HL-60 (cell line): ENCODE measurements around the gene MSX1.

Experiments
- DNase-seq, 2 experiments: peaks; one replicate each; pipeline ENCODE4 v3.0.0-alpha.2; 2010 to 2020; ENCODE audit warnings: low read depth in 1 of 2, low spot score in 1 of 2
- H3K27ac ChIP-seq: fragments of 250-450 bp; sonication (Bioruptor Pico); replicated peaks from 2 replicates; pipeline ENCODE4 v1.5.1; 2020; ENCODE audit warnings: mild to moderate bottlenecking, moderate library complexity
- H3K27me3 ChIP-seq: fragments of 250-450 bp; sonication (Bioruptor Pico); 2 replicates; pipeline ENCODE4 v1.5.1; 2021; ENCODE audit warnings: mild to moderate bottlenecking, moderate library complexity; ENCODE audit not compliant: insufficient read depth, poor library complexity, severe bottlenecking
- H3K4me3 ChIP-seq: replicated peaks from 2 replicates; pipeline ENCODE4 v1.5.1; 2011; ENCODE audit warnings: mild to moderate bottlenecking, control low read depth, low read length; ENCODE audit not compliant: insufficient read depth
- GABPA ChIP-seq: IDR thresholded peaks from 2 replicates; pipeline ENCODE4 v1.6.1; 2012; ENCODE audit warnings: low read depth
- POLR2AphosphoS5 ChIP-seq: IDR thresholded peaks from 2 replicates; pipeline ENCODE4 v1.6.1; 2012; ENCODE audit warnings: low read depth
- SPI1 ChIP-seq: IDR thresholded peaks from 2 replicates; pipeline ENCODE4 v1.6.1; 2012; ENCODE audit warnings: low read depth, mild to moderate bottlenecking, borderline replicate concordance
- TF ChIP-seq, protein P1 (sequence below): IDR thresholded peaks from one replicate; pipeline ENCODE4 v1.5.1; 2011; ENCODE audit warnings: low read length, control low read depth, inconsistent platforms; ENCODE audit not compliant: insufficient read depth
- TF ChIP-seq, protein P2 (sequence below): IDR thresholded peaks from 2 replicates; pipeline ENCODE4 v1.6.1; 2012; ENCODE audit warnings: low read depth; ENCODE audit not compliant: insufficient replicate concordance

Gene MSX1

DNA sequence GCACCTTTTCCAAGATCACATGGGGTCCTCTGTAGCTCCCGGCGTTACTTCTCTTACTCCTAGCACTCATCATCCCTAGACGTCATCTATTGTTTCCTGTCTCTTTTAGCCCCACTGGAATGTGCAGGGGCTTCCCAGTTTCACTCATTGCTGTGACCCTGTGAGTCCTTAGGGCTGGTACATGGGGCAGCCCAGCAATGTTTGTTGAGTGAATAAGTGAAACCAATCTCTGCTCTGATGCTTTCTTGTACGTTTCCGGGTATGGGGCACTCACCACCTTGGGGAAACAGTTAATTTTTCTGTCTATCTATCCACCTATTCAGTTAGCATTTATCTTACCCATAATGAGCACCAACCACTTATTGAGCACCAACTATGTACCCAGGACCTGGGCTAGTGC, 16.1 kb downstream of the MSX1 start:
- Histone ChIP-seq H3K4me3 (no peak overlapping the region), H3K27me3 (peaks cover 33% of the 10 kb centered on the region), H3K27ac (no peak overlapping the region)
- no peak for TF ChIP-seq SPI1
- TF ChIP-seq, protein P1, sequence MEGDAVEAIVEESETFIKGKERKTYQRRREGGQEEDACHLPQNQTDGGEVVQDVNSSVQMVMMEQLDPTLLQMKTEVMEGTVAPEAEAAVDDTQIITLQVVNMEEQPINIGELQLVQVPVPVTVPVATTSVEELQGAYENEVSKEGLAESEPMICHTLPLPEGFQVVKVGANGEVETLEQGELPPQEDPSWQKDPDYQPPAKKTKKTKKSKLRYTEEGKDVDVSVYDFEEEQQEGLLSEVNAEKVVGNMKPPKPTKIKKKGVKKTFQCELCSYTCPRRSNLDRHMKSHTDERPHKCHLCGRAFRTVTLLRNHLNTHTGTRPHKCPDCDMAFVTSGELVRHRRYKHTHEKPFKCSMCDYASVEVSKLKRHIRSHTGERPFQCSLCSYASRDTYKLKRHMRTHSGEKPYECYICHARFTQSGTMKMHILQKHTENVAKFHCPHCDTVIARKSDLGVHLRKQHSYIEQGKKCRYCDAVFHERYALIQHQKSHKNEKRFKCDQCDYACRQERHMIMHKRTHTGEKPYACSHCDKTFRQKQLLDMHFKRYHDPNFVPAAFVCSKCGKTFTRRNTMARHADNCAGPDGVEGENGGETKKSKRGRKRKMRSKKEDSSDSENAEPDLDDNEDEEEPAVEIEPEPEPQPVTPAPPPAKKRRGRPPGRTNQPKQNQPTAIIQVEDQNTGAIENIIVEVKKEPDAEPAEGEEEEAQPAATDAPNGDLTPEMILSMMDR: no peak
- TF ChIP-seq GABPA: no peak
- TF ChIP-seq, protein P2, sequence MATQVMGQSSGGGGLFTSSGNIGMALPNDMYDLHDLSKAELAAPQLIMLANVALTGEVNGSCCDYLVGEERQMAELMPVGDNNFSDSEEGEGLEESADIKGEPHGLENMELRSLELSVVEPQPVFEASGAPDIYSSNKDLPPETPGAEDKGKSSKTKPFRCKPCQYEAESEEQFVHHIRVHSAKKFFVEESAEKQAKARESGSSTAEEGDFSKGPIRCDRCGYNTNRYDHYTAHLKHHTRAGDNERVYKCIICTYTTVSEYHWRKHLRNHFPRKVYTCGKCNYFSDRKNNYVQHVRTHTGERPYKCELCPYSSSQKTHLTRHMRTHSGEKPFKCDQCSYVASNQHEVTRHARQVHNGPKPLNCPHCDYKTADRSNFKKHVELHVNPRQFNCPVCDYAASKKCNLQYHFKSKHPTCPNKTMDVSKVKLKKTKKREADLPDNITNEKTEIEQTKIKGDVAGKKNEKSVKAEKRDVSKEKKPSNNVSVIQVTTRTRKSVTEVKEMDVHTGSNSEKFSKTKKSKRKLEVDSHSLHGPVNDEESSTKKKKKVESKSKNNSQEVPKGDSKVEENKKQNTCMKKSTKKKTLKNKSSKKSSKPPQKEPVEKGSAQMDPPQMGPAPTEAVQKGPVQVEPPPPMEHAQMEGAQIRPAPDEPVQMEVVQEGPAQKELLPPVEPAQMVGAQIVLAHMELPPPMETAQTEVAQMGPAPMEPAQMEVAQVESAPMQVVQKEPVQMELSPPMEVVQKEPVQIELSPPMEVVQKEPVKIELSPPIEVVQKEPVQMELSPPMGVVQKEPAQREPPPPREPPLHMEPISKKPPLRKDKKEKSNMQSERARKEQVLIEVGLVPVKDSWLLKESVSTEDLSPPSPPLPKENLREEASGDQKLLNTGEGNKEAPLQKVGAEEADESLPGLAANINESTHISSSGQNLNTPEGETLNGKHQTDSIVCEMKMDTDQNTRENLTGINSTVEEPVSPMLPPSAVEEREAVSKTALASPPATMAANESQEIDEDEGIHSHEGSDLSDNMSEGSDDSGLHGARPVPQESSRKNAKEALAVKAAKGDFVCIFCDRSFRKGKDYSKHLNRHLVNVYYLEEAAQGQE: no peak
- no peak for TF ChIP-seq POLR2AphosphoS5
- no peak for DNase-seq

DNA sequence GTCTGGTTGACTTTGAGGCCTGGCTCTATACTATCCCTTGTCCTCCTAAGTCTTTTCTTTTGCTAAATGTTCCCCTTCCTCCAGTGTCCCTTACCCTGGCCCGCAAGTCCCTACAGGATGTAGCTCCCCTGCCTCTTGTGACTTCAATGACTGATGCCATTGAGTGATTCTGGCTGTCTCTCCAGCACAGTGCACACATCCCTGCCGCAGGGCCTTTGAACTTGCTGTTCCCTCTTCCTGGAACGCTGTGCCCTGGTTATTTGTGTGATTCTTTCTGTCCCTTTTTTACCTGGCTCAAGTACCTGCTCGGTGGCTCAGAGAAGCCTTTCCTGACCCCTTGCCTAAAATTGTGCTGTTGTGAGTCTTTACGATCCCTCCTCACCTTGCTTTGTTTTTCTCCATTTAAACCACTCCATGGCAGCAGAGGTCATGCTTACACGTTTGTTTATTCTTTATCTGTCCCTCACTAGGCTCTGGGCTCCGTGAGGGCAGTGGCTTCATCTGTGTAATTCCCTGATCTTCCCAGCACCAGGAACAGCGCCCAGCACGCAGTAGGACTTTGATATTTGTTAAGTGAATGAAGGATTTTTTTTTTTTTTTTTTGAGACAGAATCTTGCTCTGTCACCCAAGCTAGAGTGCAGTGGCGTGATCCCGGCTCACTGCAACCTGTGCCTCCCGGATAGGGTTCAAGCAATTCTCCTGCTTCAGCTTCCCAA, 17.6 kb downstream of the MSX1 start:
- H3K27me3 ChIP-seq: peaks cover 18% of the 10 kb centered on the region
- TF ChIP-seq, protein P2: no peak
- TF ChIP-seq SPI1: no peak
- no peak for TF ChIP-seq GABPA
- TF ChIP-seq, protein P1: no peak
- TF ChIP-seq POLR2AphosphoS5: no peak

DNA sequence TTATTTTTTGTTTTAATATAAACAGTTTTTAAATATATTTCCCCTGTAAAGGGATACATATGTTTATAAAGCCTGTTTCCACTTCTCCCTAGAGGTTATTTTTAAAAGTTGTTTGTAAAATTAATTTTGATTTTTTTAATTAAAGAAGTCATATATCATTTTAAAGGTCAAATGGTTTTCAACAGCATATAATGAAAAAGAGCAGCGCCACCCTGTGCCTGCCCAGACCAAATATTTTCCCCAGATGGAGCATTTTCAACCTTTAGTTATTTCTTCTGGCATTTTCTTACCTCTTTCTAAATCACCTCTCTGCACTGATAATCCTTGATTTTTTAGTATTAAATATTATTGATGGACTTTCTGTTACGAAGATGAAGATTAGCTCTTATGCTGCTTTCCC, 21.0 kb downstream of the MSX1 start:
- TF ChIP-seq SPI1 (no peak), GABPA (no peak), POLR2AphosphoS5 (no peak)
- TF ChIP-seq, protein P1: no peak
- TF ChIP-seq, protein P2: no peak
- no peak overlapping the region for H3K4me3 ChIP-seq
- peaks cover under 1% of the 10 kb centered on the region for H3K27me3 ChIP-seq
- no peak overlapping the region for H3K27ac ChIP-seq
- DNase-seq: no peak

More for the DNA sequence above, 17.6 kb downstream of the MSX1 start:
- no peak overlapping the region for H3K4me3 ChIP-seq
- no peak overlapping the region for H3K27ac ChIP-seq
- DNase-seq: no peak
